H1 (cell line): Measurements from ENCODE around the gene BIRC7.

Source experiments
- CTCF ChIP-seq, 3 experiments: IDR thresholded peaks; 1 replicate in 2 of 3; 2 replicates in 1 of 3; pipeline versions ENCODE4 v1.5.1 to v1.6.1; 2011; ENCODE audit warnings: low read length in 3 of 3, mild to moderate bottlenecking in 3 of 3, inconsistent platforms in 2 of 3, low read depth in 1 of 3, moderate library complexity in 1 of 3; ENCODE audit not compliant: insufficient read depth in 1 of 3; ENCODE audit errors: control extremely low read depth in 1 of 3
- EZH2 ChIP-seq: fragments of 200-600 bp; sonication (generic); IDR thresholded peaks from 2 replicates; pipeline ENCODE4 v1.7.1; 2012; ENCODE audit warnings: low read depth, mild to moderate bottlenecking, moderate library complexity, low read length, inconsistent platforms; ENCODE audit not compliant: severe bottlenecking
- JUND ChIP-seq: IDR thresholded peaks from 2 replicates; pipeline ENCODE4 v1.6.1; 2011; ENCODE audit warnings: mild to moderate bottlenecking, improper control_type of control experiment, low read length
- POLR2AphosphoS5 ChIP-seq: IDR thresholded peaks from 2 replicates; pipeline ENCODE4 v1.6.1; 2011; ENCODE audit warnings: low read depth, low read length

GRCh38 chr20:63196768-63197470 lies 38.8 kb upstream of the BIRC7 start:
- no peak for TF ChIP-seq POLR2AphosphoS5
- TF ChIP-seq EZH2 = no peak
- TF ChIP-seq CTCF (IDR thresholded peaks at IDR 0.05; ENCODE audit: control extremely low read depth in 1 of 3, insufficient read depth in 1 of 3, low read depth in 1 of 3, low read length in 3 of 3) = no peak
- no peak for TF ChIP-seq JUND
